ENCODE data around the gene SEC23A. TPM values are rescaled to one million over a fixed set of nuclear protein-coding genes. Genes with fewer than 3 reads are reported as not detected.

Gene SEC23A
- total and polyA plus RNA-seq, 2 of the 13 experiments (the other 11 are each of a cell fraction or from before 2014, with no cell fraction given) = 403 to 887 TPM

DNA sequence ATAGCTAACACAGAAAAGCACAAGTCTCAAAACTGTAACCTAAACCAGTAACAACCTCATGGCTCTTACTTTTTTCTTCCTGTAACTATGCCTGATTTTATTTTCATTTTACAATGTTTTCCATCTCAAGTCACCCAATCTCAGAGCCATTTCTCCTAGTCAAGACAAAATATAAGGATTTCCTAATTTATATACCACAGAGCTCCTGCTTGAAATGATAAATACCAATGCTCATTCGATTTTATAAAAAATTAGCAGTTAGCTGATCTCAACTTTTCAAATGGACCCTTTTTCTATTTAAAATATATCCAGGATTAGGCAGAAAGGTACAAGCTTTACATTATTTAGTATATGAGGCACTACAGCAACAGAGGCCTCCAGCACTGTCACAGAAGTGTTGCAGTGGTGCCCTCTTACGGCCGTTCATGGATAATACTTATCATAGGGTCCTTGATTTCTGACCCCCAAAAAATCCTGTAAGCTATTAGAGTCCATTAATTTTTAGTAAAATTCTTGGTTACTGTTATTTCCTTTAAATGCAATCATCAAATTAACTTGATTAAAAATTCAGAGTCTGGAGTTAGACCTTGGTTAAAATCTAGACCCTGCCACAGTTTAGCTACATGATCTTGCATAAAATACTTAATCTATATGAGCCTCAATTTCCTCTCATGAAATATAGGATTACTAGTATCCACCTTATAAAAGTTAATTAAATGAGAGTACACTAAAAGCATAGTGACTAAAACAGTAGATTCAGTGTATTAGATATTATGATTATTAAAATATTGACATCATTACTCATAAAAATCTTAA lies 68.3 kb downstream of the SEC23A start:
- DNase-seq (ENCODE audit: low spot score) (peak; percentile 66), FAIRE-seq (no peak), ATAC-seq (peak; percentile 78)
- Histone ChIP-seq H3K27ac (ENCODE audit: extremely low read length, insufficient read depth, low read length) (no peak overlapping the region), H3K4me1 (ENCODE audit: insufficient read depth, low read length) (no peaks in the 10 kb centered on the region), H3K4me3 (replicated peaks in 1 of 3; ENCODE audit: insufficient read depth in 1 of 3, low read depth in 2 of 3, low read length in 3 of 3) (no peak overlapping the region), H3K27me3 (ENCODE audit: control insufficient read depth in 1 of 2, insufficient read depth in 2 of 2, low read length in 2 of 2) (no peaks in the 10 kb centered on the region), H4K20me1 (ENCODE audit: insufficient read depth, low read length) (peaks cover 3% of the 10 kb centered on the region; the same call in 1 of the 2 replicates), H3K36me3 (replicated peaks in 1 of 2; ENCODE audit: control insufficient read depth in 1 of 2, insufficient read depth in 2 of 2, low read length in 2 of 2) (peaks cover 44 to 96% of the 10 kb centered on the region in 2 experiments), H3K79me2 (ENCODE audit: insufficient read depth, low read length) (no peaks in the 10 kb centered on the region), H3K4me2 (ENCODE audit: low read depth, low read length) (no peak overlapping the region), H2AFZ (ENCODE audit: low read length) (no peak overlapping the region), H3K9me3 (ENCODE audit: low read length) (no peaks in the 10 kb centered on the region), H3K9ac (ENCODE audit: insufficient read depth, low read depth, low read length) (no peak overlapping the region)
- in situ Hi-C loops (cut with HindIII; ENCODE audit: extremely low pct_ligation_motif_present, low pct_unique_long_range_greater_than_20kb) (no loop called here), intact Hi-C loops (cut with micrococcal nuclease; ENCODE audit: unreplicated experiment) (loop anchor here (1.0 kb wide), 5 partner anchors 8 to 429 kb away; no protein-coding TSS in a partner anchor)
- 41% methylated on average over 3 of the region's 3 CpGs for whole genome bisulfite sequencing (ENCODE audit: low lambda C conversion rate)
- ChIA-PET CTCF (ENCODE audit: low intra/inter-chr PET ratio, low total read pairs) (interaction anchor here (0.7 to 2.2 kb wide), 4 partner anchors 19 to 313 kb away, joined by 3 to 21 read pairs (median 10); no protein-coding TSS in a partner anchor), POLR2A (interaction anchor here (1.0 to 2.6 kb wide), 4 partner anchors 10 to 136 kb away, joined by 3 to 26 read pairs (median 18); partner anchors contain the start of genes SEC23A and TRAPPC6B)
- no TSS peak for BruUV-seq (replicated peaks)
- no peak for TF ChIP-seq ZNF354B (CRISPR knock-in tag; IDR thresholded peaks at IDR 0.05)
- TF ChIP-seq TARDBP (CRISPR knock-in tag; IDR thresholded peaks at IDR 0.05) = 0 out of 2 replicates have a peak, but pooled peaks have one; percentile 29
- TF ChIP-seq SNAI1 (CRISPR knock-in tag; IDR thresholded peaks at IDR 0.05; ENCODE audit: borderline replicate concordance) = no peak
- no peak for TF ChIP-seq ZNF670 (CRISPR knock-in tag; IDR thresholded peaks at IDR 0.05; ENCODE audit: borderline replicate concordance)
- no peak for TF ChIP-seq ZBTB7B (CRISPR knock-in tag; IDR thresholded peaks at IDR 0.05)
- no peak for TF ChIP-seq AHR (CRISPR knock-in tag; IDR thresholded peaks at IDR 0.05)
- TF ChIP-seq, protein P1, sequence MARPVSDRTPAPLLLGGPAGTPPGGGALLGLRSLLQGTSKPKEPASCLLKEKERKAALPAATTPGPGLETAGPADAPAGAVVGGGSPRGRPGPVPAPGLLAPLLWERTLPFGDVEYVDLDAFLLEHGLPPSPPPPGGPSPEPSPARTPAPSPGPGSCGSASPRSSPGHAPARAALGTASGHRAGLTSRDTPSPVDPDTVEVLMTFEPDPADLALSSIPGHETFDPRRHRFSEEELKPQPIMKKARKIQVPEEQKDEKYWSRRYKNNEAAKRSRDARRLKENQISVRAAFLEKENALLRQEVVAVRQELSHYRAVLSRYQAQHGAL (CRISPR knock-in tag; IDR thresholded peaks at IDR 0.05; ENCODE audit: not compliant biosample characterization) = peak; percentile 62
- TF ChIP-seq TRIM24 (CRISPR knock-in tag; IDR thresholded peaks at IDR 0.05) = no peak
- no peak for TF ChIP-seq ZKSCAN1 (IDR thresholded peaks at IDR 0.05; ENCODE audit: low read length)
- TF ChIP-seq, protein P2, sequence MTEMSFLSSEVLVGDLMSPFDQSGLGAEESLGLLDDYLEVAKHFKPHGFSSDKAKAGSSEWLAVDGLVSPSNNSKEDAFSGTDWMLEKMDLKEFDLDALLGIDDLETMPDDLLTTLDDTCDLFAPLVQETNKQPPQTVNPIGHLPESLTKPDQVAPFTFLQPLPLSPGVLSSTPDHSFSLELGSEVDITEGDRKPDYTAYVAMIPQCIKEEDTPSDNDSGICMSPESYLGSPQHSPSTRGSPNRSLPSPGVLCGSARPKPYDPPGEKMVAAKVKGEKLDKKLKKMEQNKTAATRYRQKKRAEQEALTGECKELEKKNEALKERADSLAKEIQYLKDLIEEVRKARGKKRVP (CRISPR knock-in tag; IDR thresholded peaks at IDR 0.05) = peak; percentile 2 to 35; a peak in 1 of 4 replicates
- TF ChIP-seq ZNF260 (CRISPR knock-in tag; IDR thresholded peaks at IDR 0.05; ENCODE audit: borderline replicate concordance, low read depth) = no peak
- TF ChIP-seq NFATC3 (CRISPR knock-in tag; IDR thresholded peaks at IDR 0.05) = no peak
- no peak for TF ChIP-seq ZNF75D (CRISPR knock-in tag; IDR thresholded peaks at IDR 0.05; ENCODE audit: borderline replicate concordance)
- TF ChIP-seq, protein P3, sequence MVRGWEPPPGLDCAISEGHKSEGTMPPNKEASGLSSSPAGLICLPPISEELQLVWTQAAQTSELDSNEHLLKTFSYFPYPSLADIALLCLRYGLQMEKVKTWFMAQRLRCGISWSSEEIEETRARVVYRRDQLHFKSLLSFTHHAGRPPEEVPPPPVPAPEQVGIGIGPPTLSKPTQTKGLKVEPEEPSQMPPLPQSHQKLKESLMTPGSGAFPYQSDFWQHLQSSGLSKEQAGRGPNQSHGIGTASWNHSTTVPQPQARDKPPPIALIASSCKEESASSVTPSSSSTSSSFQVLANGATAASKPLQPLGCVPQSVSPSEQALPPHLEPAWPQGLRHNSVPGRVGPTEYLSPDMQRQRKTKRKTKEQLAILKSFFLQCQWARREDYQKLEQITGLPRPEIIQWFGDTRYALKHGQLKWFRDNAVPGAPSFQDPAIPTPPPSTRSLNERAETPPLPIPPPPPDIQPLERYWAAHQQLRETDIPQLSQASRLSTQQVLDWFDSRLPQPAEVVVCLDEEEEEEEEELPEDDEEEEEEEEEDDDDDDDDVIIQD (CRISPR knock-in tag; IDR thresholded peaks at IDR 0.05; ENCODE audit: low read depth) = no peak
- no peak for TF ChIP-seq ZNF577 (CRISPR knock-in tag; IDR thresholded peaks at IDR 0.05; ENCODE audit: borderline replicate concordance, low read depth)
- TF ChIP-seq, protein P4, sequence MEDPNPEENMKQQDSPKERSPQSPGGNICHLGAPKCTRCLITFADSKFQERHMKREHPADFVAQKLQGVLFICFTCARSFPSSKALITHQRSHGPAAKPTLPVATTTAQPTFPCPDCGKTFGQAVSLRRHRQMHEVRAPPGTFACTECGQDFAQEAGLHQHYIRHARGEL (CRISPR knock-in tag; IDR thresholded peaks at IDR 0.05) = no peak
- no peak for TF ChIP-seq CHD4 (IDR thresholded peaks at IDR 0.05; ENCODE audit: borderline replicate concordance, low read length)
- no peak for TF ChIP-seq ZMYM3 (CRISPR knock-in tag; IDR thresholded peaks at IDR 0.05)
- TF ChIP-seq SP2 (CRISPR knock-in tag; IDR thresholded peaks at IDR 0.05) = no peak
